SU-DHL-6 (cell line): ENCODE data around the gene APH1B.

Experiments
- H2AFZ ChIP-seq: fragments of 200-600 bp; sonication (generic); 2 replicates; pipeline ENCODE4 v1.6.1; 2014; ENCODE audit warnings: low read depth, mild to moderate bottlenecking, moderate library complexity, mixed read lengths, antibody characterized with exemption, low read length; ENCODE audit not compliant: severe bottlenecking
- H3F3A ChIP-seq: fragments of 200-600 bp; shearing (Covaris generic); 2 replicates; pipeline ENCODE4 v1.6.0; 2016; ENCODE audit warnings: antibody characterized with exemption, mild to moderate bottlenecking; ENCODE audit not compliant: insufficient read depth
- H3K27ac ChIP-seq: fragments of 200-600 bp; sonication (generic); 2 replicates; pipeline ENCODE4 v1.5.1; 2016; ENCODE audit warnings: low read depth, mild to moderate bottlenecking, low read length, moderate library complexity, mixed read lengths
- H3K27me3 ChIP-seq: fragments of 200-600 bp; sonication (generic), shearing (Covaris generic); 2 replicates; pipeline ENCODE4 v1.6.0; 2014; ENCODE audit warnings: mild to moderate bottlenecking, low read length
- H3K36me3 ChIP-seq: fragments of 200-600 bp; sonication (generic); 2 replicates; pipeline ENCODE4 v1.6.1; 2014; ENCODE audit warnings: mild to moderate bottlenecking, low read length, mixed read lengths
- H3K4me2 ChIP-seq: fragments of 300-600, 200-600 bp; shearing (Covaris generic), sonication (generic); 2 replicates; pipeline ENCODE4 v1.6.0; 2014; ENCODE audit warnings: low read length, low read depth, mild to moderate bottlenecking; ENCODE audit not compliant: poor library complexity, severe bottlenecking
- H3K4me3 ChIP-seq: fragments of 200-600 bp; sonication (generic); 2 replicates; pipeline ENCODE4 v1.5.1; 2014; ENCODE audit warnings: antibody characterized with exemption, low read length, mild to moderate bottlenecking, mixed read lengths; ENCODE audit not compliant: insufficient read depth, poor library complexity, severe bottlenecking
- H3K79me2 ChIP-seq: fragments of 200-600 bp; sonication (generic); 2 replicates; pipeline ENCODE4 v1.6.1; 2014; ENCODE audit warnings: mild to moderate bottlenecking, low read length, moderate library complexity; ENCODE audit not compliant: insufficient read depth
- H3K9ac ChIP-seq: fragments of 200-600 bp; sonication (generic); 2 replicates; pipeline ENCODE4 v1.7.0; 2014; ENCODE audit warnings: mild to moderate bottlenecking, low read length
- H3K9me2 ChIP-seq: fragments of 200-600 bp; sonication (generic); replicated peaks from 2 replicates; pipeline ENCODE4 v1.6.1; 2014; ENCODE audit warnings: low read length; ENCODE audit not compliant: insufficient read depth
- H3K9me3 ChIP-seq: fragments of 200-600 bp; sonication (generic); 2 replicates; pipeline ENCODE4 v1.6.1; 2014; ENCODE audit warnings: low read length, mixed read lengths; ENCODE audit not compliant: insufficient read depth
- H4K20me1 ChIP-seq: fragments of 200-600 bp; sonication (generic); 2 replicates; pipeline ENCODE4 v1.6.1; 2014; ENCODE audit warnings: low read depth, mild to moderate bottlenecking, antibody characterized with exemption, low read length, moderate library complexity, mixed read lengths
- CTCF ChIP-seq: fragments of 200-600 bp; sonication (generic); IDR thresholded peaks from one replicate; pipeline ENCODE4 v1.5.1; 2017; ENCODE audit warnings: antibody characterized with exemption, mild to moderate bottlenecking, low read length, moderate library complexity; ENCODE audit not compliant: insufficient read depth, poor library complexity, severe bottlenecking
- EZH2phosphoT487 ChIP-seq: fragments of 200-600 bp; sonication (generic), shearing (Covaris generic); conservative IDR thresholded peaks from 2 replicates; pipeline ENCODE4 v1.6.1; 2018; ENCODE audit warnings: mild to moderate bottlenecking, antibody characterized with exemption, low read length, moderate library complexity, mixed read lengths

Gene APH1B

GRCh38 chr15:63251701-63252100, 25.7 kb upstream of the APH1B start:
- Histone ChIP-seq H3K27me3 (no peaks in the 10 kb centered on the region), H3F3A (no peaks in the 10 kb centered on the region), H3K79me2 (no peaks in the 10 kb centered on the region), H3K4me3 (no peak overlapping the region), H3K9me3 (no peaks in the 10 kb centered on the region), H3K36me3 (peaks cover 10% of the 10 kb centered on the region; the same call in 1 of the 2 replicates), H3K4me2 (no peak overlapping the region), H3K9me2 (no peaks in the 10 kb centered on the region), H4K20me1 (no peaks in the 10 kb centered on the region), H2AFZ (no peak overlapping the region), H3K27ac (no peak overlapping the region), H3K9ac (no peak overlapping the region)
- TF ChIP-seq CTCF (no peak), EZH2phosphoT487 (no peak)

GRCh38 chr15:63252292-63252691, 25.1 kb upstream of the APH1B start:
- Histone ChIP-seq H4K20me1 (no peaks in the 10 kb centered on the region), H3K27me3 (no peaks in the 10 kb centered on the region), H3K27ac (no peak overlapping the region), H3K9ac (no peak overlapping the region), H3F3A (no peaks in the 10 kb centered on the region), H3K4me3 (no peak overlapping the region), H3K9me2 (no peaks in the 10 kb centered on the region), H3K9me3 (no peaks in the 10 kb centered on the region), H3K36me3 (peaks cover 12% of the 10 kb centered on the region; the same call in 1 of the 2 replicates), H2AFZ (no peak overlapping the region), H3K79me2 (no peaks in the 10 kb centered on the region), H3K4me2 (no peak overlapping the region)
- TF ChIP-seq EZH2phosphoT487 (no peak), CTCF (no peak)

GRCh38 chr15:63254991-63255390, 22.4 kb upstream of the APH1B start:
- no peak overlapping the region for H2AFZ ChIP-seq
- H3K79me2 ChIP-seq, result no peaks in the 10 kb centered on the region
- no peaks in the 10 kb centered on the region for H3K27me3 ChIP-seq
- no peaks in the 10 kb centered on the region for H3F3A ChIP-seq
- H3K4me2 ChIP-seq, result no peak overlapping the region
- no peak overlapping the region for H3K9ac ChIP-seq
- no peaks in the 10 kb centered on the region for H3K9me2 ChIP-seq
- H3K9me3 ChIP-seq, result no peaks in the 10 kb centered on the region
- H3K4me3 ChIP-seq, result no peak overlapping the region
- TF ChIP-seq EZH2phosphoT487, result no peak
- H3K27ac ChIP-seq, result no peak overlapping the region
- H4K20me1 ChIP-seq, result no peaks in the 10 kb centered on the region
- peaks cover 17% of the 10 kb centered on the region; the same call in 1 of the 2 replicates for H3K36me3 ChIP-seq

- Histone ChIP-seq H3K27ac (no peak overlapping the region), H3F3A (no peaks in the 10 kb centered on the region), H3K36me3 (peaks cover 22% of the 10 kb centered on the region; the same call in 1 of the 2 replicates), H3K4me3 (no peak overlapping the region), H4K20me1 (no peaks in the 10 kb centered on the region), H3K9me2 (no peaks in the 10 kb centered on the region), H3K9me3 (no peaks in the 10 kb centered on the region), H3K79me2 (no peaks in the 10 kb centered on the region), H3K4me2 (no peak overlapping the region), H3K27me3 (no peaks in the 10 kb centered on the region), H3K9ac (no peak overlapping the region), H2AFZ (no peak overlapping the region)
- TF ChIP-seq CTCF (no peak), EZH2phosphoT487 (no peak)
Observed at GRCh38 chr15:63255489-63255990, 21.9 kb upstream of the APH1B start.
